WTC11 (cell line): ENCODE results near the gene RPS28.

Experiments
- TF ChIP-seq, protein P1 (sequence below): fragments of 200-600 bp; IDR thresholded peaks from 2 replicates; pipeline ENCODE4 v1.8.0; 2022; ENCODE audit warnings: antibody characterized with exemption
- TF ChIP-seq, protein P2 (sequence below): sonication (generic); formaldehyde crosslinking; IDR thresholded peaks from 2 replicates; pipeline ENCODE4 v1.8.1; 2023; ENCODE audit warnings: mild to moderate bottlenecking, moderate library complexity, missing genetic modification reagents

DNA sequence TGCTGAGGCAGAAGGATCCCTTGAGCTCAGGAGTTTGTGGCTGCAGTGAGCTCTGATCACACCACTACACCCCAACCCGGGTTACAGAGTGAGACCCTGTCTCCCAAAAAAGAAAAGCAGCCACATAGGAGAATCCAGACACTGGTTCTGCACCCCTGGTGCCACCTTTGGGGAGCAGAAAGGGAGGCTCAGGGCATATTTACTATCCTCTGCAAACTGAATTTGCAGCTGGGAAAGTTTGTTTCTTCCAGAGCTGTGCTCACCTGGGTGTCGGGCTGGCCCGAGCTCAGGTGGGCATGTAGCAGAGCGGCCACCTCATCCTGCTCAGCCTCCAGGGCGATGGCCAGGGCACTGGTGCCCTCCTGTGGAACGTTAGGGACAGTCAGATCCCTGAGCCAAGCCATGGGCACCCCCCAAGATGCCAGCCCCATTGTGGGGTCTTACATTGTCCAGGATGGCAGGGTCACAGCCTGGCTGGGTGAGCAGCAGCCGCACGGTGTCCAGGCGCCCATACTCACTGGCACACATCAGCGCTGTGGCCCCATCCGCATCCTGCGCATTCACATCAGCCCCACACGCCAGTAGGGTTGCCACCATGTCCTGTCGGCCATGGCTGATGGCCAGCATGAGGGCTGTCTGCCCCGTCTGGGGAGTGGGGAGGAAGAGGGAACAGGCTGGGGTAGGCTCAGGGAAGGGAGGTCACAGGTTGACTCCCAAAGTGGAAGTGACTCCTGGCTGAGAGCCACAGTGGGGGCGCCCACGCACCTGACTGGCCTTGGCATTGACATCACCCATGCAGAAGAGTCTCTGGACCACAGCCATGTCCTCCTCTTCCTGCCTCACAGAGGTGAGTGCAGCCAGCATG is 3.1 kb downstream of the RPS28 start:
- TF ChIP-seq, protein P1, sequence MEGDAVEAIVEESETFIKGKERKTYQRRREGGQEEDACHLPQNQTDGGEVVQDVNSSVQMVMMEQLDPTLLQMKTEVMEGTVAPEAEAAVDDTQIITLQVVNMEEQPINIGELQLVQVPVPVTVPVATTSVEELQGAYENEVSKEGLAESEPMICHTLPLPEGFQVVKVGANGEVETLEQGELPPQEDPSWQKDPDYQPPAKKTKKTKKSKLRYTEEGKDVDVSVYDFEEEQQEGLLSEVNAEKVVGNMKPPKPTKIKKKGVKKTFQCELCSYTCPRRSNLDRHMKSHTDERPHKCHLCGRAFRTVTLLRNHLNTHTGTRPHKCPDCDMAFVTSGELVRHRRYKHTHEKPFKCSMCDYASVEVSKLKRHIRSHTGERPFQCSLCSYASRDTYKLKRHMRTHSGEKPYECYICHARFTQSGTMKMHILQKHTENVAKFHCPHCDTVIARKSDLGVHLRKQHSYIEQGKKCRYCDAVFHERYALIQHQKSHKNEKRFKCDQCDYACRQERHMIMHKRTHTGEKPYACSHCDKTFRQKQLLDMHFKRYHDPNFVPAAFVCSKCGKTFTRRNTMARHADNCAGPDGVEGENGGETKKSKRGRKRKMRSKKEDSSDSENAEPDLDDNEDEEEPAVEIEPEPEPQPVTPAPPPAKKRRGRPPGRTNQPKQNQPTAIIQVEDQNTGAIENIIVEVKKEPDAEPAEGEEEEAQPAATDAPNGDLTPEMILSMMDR = no peak
- TF ChIP-seq, protein P2, sequence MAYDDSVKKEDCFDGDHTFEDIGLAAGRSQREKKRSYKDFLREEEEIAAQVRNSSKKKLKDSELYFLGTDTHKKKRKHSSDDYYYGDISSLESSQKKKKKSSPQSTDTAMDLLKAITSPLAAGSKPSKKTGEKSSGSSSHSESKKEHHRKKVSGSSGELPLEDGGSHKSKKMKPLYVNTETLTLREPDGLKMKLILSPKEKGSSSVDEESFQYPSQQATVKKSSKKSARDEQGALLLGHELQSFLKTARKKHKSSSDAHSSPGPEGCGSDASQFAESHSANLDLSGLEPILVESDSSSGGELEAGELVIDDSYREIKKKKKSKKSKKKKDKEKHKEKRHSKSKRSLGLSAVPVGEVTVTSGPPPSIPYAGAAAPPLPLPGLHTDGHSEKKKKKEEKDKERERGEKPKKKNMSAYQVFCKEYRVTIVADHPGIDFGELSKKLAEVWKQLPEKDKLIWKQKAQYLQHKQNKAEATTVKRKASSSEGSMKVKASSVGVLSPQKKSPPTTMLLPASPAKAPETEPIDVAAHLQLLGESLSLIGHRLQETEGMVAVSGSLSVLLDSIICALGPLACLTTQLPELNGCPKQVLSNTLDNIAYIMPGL (CRISPR knock-in tag) = no peak
